Heart left ventricle (tissue), 16 donors: Measurements from ENCODE around the gene CARHSP1. TPM values are rescaled to one million over a fixed set of nuclear protein-coding genes. Genes with fewer than 3 reads are reported as not detected.

Experiments used
- ATAC-seq, 4 donors: fragments of 200-7000 bp; cut with Tn5 transposase; one replicate each; pipeline ENCODE4 v1.9.1; 2020 to 2022; ENCODE audit warnings: moderate library complexity in 4 of 4, mild to moderate bottlenecking in 3 of 4, moderate number of reproducible peaks in 1 of 4
- DNase-seq, 5 donors: peaks; one replicate each; pipeline ENCODE4 v3.0.0-alpha.2; 2020
- H3K27ac ChIP-seq, 12 donors: fragments of 200-600 bp; sonication (generic) in 4 of 12; one replicate each; pipeline versions ENCODE4 v1.5.0 to v1.8.0; 2016 to 2022; ENCODE audit warnings: mild to moderate bottlenecking in 2 of 12
- H3K27me3 ChIP-seq, 9 donors: fragments of 200-600 bp; sonication (generic) in 2 of 9; one replicate each; pipeline versions ENCODE4 v1.5.1 to v1.8.0; 2016 to 2022; ENCODE audit warnings: mild to moderate bottlenecking in 3 of 9
- H3K36me3 ChIP-seq, 9 donors: fragments of 200-600 bp; sonication (generic) in 2 of 9; one replicate each; pipeline versions ENCODE4 v1.5.0 to v1.8.0; 2018 to 2022; ENCODE audit warnings: mild to moderate bottlenecking in 2 of 9
- H3K4me1 ChIP-seq, 12 donors: fragments of 200-600 bp; sonication (generic) in 4 of 12; one replicate each; pipeline versions ENCODE4 v1.5.0 to v1.8.0; 2016 to 2022; ENCODE audit warnings: mild to moderate bottlenecking in 3 of 12
- H3K4me3 ChIP-seq, 12 donors: fragments of 200-600 bp; sonication (generic) in 4 of 12; one replicate each; pipeline versions ENCODE4 v1.5.0 to v1.8.0; 2017 to 2022; ENCODE audit warnings: mild to moderate bottlenecking in 9 of 12, moderate library complexity in 4 of 12
- H3K9me3 ChIP-seq, 12 donors: fragments of 200-600 bp; sonication (generic) in 4 of 12; one replicate each; pipeline versions ENCODE4 v1.5.0 to v1.8.0; 2016 to 2022; ENCODE audit warnings: mild to moderate bottlenecking in 1 of 12
- POLR2A ChIP-seq, 2 donors: fragments of 450-650 bp; IDR thresholded peaks; one replicate each; pipeline ENCODE4 v1.6.1; 2017; ENCODE audit warnings: antibody characterized with exemption in 2 of 2, mild to moderate bottlenecking in 2 of 2, moderate library complexity in 2 of 2
- WGBS, 4 donors: extraction: QIAGEN DNeasy Blood & Tissue Kit in 2 of 4; methylation state at CpG; one replicate each; pipeline versions ENCODE4 v1.1.5 to v1.1.7; 2013 to 2018; 5-methylcytosine and 5-hydroxymethylcytosine counted together
- intact Hi-C, 10 donors: fragments of 100-400 bp; cut with DNase I; formaldehyde crosslinking; loops; one replicate each; pipeline versions ENCODE4 v1.11.1 to v1.14.2; 2022
- polyA plus RNA-seq, 2 donors: library from polyadenylated mRNA; stranded (reverse); fragments of 200-250 nt; gene quantifications; one replicate each; pipeline ENCODE4 v1.2.3, GENCODE V29; 2013
- total RNA-seq, 9 donors: library from RNA; depleted of rRNA in 2 of 9; stranded (reverse); fragments of >200 nt in 2 of 9; fragmentation: NEBNext Ultra II Directional in 3 of 9; extraction: Animal tissue kit (Norgen Biotek cat#: 25700) in 3 of 9; gene quantifications; one replicate each; pipeline versions ENCODE4 v1.1.0 to v1.2.4, GENCODE V29; 2016 to 2023
- TF ChIP-seq, protein P1 (sequence below), 12 donors: fragments of 200-600 bp; sonication (generic) in 4 of 12; IDR thresholded peaks; one replicate each; pipeline versions ENCODE4 v1.5.0 to v1.8.0; 2018 to 2022; ENCODE audit warnings: antibody characterized with exemption in 12 of 12, mild to moderate bottlenecking in 5 of 12
- donor health status: ischemic (EF 13 %, LVEDD 7.1; RV severe dilation, severe dysfunction).
- donor health status: healthy with polysubstance abuse.
- donor health status: DM: no; HTN: yes; CAD: no.
- donor health status: DM: no; HTN: no; CAD: no.
- donor health status: ischemic (EF 25% LVEDD 6.9; RV normal size, moderate dysfunction).
- donor health status: ischemic (EF 25% LVEDD 5.7; RV mildly dilated, moderate dysfunction).
- donor health status: healthy.
- donor health status: DM: yes; HTN: yes; CAD: no.
- donor health status: ischemic (EF 35%, LVEDD 5.7; RV mildly dilated, moderate dysfunction).
- donor health status: nonischemic (EF 11% LVEDD 7.7; RV severe dilation, severe dysfunction).
- donor health status: DM: yes; HTN: yes; CAD: no.
- donor health status: PGD.
- donor health status: ischemic (EF 29% LVEDD 5.4; RV normal size, mild dysfunction).
- donor health status: nonischemic (EF 23%, LVEDD 6.1; RV moderate dilation, normal function).

Gene CARHSP1
- total and polyA plus RNA-seq, 11 donors = 20.0 to 62.4 (median 33.4) TPM

DNA sequence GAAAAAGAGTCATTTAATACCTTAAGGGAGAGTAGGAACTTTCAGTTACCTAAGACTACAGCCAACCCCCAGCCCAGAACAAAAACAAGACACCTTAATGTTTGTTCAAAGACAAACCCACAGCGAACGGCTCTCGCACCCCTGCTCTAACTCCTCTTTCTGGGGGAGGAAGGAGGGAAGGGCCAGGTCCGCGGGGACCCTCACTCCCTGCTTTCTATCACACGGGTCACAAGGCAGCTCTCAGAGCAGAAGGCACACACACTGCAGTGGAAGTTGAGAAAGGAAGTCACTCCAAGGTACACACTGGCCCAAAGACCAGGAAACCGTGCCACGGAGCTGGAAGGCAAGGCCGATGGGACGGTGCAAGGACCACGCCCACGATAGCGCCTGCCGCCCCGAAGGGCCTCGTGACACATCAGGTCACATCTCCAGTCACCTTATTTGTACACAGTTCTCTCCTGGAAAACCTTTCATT is 23.3 kb upstream of the CARHSP1 start:
- ATAC-seq (no peak), DNase-seq (no peak)
- H3K36me3 ChIP-seq = peaks cover 5 to 80% (median 73%) of the 10 kb centered on the region in 9 donors
- WGBS, 4 donors = 76 to 84% (median 82%) methylated on average over 16 of the region's 16 CpGs
- no peaks in the 10 kb centered on the region for H3K9me3 ChIP-seq
- no peak overlapping the region for H3K4me3 ChIP-seq
- intact Hi-C loops = no loop called here
- H3K27me3 ChIP-seq = no peaks in the 10 kb centered on the region
- peaks cover 0 to 16% (median 9%) of the 10 kb centered on the region in 12 donors for H3K4me1 ChIP-seq
- no peak overlapping the region for H3K27ac ChIP-seq
- TF ChIP-seq POLR2A (IDR thresholded peaks at IDR 0.05) = no peak
- TF ChIP-seq, protein P1, sequence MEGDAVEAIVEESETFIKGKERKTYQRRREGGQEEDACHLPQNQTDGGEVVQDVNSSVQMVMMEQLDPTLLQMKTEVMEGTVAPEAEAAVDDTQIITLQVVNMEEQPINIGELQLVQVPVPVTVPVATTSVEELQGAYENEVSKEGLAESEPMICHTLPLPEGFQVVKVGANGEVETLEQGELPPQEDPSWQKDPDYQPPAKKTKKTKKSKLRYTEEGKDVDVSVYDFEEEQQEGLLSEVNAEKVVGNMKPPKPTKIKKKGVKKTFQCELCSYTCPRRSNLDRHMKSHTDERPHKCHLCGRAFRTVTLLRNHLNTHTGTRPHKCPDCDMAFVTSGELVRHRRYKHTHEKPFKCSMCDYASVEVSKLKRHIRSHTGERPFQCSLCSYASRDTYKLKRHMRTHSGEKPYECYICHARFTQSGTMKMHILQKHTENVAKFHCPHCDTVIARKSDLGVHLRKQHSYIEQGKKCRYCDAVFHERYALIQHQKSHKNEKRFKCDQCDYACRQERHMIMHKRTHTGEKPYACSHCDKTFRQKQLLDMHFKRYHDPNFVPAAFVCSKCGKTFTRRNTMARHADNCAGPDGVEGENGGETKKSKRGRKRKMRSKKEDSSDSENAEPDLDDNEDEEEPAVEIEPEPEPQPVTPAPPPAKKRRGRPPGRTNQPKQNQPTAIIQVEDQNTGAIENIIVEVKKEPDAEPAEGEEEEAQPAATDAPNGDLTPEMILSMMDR (IDR thresholded peaks at IDR 0.05) = no peak

GRCh38 chr16:8890549-8890921 is 21.7 kb upstream of the CARHSP1 start:
- Histone ChIP-seq H3K27ac (no peak overlapping the region), H3K36me3 (peaks cover 5 to 64% (median 57%) of the 10 kb centered on the region in 9 donors), H3K9me3 (no peaks in the 10 kb centered on the region), H3K27me3 (no peaks in the 10 kb centered on the region), H3K4me1 (peaks cover 0 to 27% (median 19%) of the 10 kb centered on the region in 12 donors), H3K4me3 (no peak overlapping the region)
- DNase-seq (no peak), ATAC-seq (no peak)
- intact Hi-C loops = no loop called here
- TF ChIP-seq, protein P1 (IDR thresholded peaks at IDR 0.05) = no peak
- TF ChIP-seq POLR2A (IDR thresholded peaks at IDR 0.05) = no peak
- WGBS, 4 donors = 73 to 87% (median 75%) methylated on average over 5 of the region's 5 CpGs

DNA sequence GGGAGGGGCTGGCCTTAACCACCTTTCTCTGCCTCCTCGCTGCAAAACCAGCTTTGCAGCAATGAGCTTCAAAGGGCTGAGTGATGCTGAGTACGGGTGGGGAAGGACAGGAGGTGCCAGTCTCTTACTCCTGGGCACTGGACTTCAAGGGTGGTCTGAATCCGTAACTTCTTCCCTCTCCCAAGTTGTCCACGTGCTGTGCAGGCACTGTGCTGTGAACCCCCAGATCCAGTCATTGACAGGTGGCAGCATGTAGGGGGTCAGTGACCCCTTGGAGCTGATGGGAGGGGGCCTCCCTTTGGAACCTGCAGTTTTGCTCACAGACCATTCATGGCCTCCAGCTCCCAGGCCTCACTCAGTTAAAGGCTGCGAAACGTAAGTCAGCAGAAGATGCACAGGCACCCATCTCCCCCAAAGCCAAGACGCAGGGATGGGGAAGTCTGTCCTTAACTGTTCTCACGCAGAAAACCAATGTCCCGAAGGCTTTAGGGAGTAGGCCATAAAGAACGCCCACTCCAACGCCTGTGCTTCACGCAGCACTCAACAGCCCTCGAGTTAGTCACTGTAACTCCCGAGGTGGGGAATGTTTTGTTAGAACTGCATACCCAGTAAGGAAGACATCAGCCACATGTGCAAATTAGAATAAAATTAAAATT is 21.2 kb upstream of the CARHSP1 start:
- Histone ChIP-seq H3K4me3 (no peak overlapping the region), H3K9me3 (no peaks in the 10 kb centered on the region), H3K27ac (no peak overlapping the region), H3K36me3 (peaks cover 5 to 58% (median 51%) of the 10 kb centered on the region in 9 donors), H3K4me1 (peaks cover 0 to 29% (median 19%) of the 10 kb centered on the region in 12 donors), H3K27me3 (no peaks in the 10 kb centered on the region)
- WGBS, 4 donors = 82 to 89% (median 83%) methylated on average over 13 to 14 of the region's 14 CpGs
- TF ChIP-seq, protein P1 (IDR thresholded peaks at IDR 0.05) = no peak
- TF ChIP-seq POLR2A (IDR thresholded peaks at IDR 0.05) = no peak
- ATAC-seq (no peak), DNase-seq (no peak)
- intact Hi-C loops = loop anchor here in 2 of 10 donors (10.0 kb wide), 2 partner anchors 245 to 325 kb away; no protein-coding TSS in a partner anchor

- Histone ChIP-seq H3K4me1 (peaks cover 0 to 28% (median 19%) of the 10 kb centered on the region in 12 donors), H3K9me3 (no peaks in the 10 kb centered on the region), H3K36me3 (peaks cover 0 to 50% (median 43%) of the 10 kb centered on the region in 9 donors), H3K27me3 (peaks cover 0 to under 1% (median 0%) of the 10 kb centered on the region in 9 donors), H3K27ac (no peak overlapping the region), H3K4me3 (no peak overlapping the region)
- DNase-seq (no peak), ATAC-seq (no peak)
- 89 to 95% (median 90%) methylated on average over 12 to 23 of the region's 23 CpGs for WGBS, 4 donors
- TF ChIP-seq POLR2A (IDR thresholded peaks at IDR 0.05) = no peak
- TF ChIP-seq, protein P1 (IDR thresholded peaks at IDR 0.05) = no peak
- intact Hi-C loops = loop anchor here in 2 of 10 donors (10.0 kb wide), 2 partner anchors 246 to 324 kb away; no protein-coding TSS in a partner anchor
Observed at GRCh38 chr16:8888951-8889892, 20.4 kb upstream of the CARHSP1 start.
